ENCODE measurements around the gene CTBP2. TPM values are rescaled to one million over a fixed set of nuclear protein-coding genes. Genes with fewer than 3 reads are reported as not detected.

Gene CTBP2
- total and polyA plus RNA-seq, 2 donors, result 45.3 to 49.8 TPM

DNA sequence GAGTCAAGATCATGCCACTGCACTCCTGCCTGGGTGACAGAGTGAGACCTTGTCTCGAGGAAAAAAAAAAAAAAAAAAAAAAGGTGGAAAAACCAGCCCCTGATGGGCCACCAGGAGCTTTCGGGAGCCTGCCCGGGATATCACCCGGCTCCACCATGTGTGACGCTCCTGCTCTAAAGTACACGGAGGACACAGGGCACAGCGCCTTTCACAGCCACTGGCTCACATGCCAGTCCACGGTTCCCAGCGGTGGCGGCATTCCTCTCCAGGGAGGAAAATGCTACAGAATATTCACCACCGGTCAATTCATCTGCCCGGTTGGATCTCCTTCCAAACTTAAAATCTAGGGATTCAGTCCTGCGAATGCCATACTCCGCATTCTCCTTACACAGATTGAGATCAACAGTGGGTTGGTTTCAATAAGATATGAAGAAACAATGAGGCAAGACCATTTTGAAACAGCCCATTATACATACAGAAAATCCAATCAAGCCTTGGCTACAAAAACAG lies 81.2 kb downstream of the CTBP2 start:
- no peak overlapping the region for H3K4me3 ChIP-seq (ENCODE audit: low read depth, low read length)
- H3K36me3 ChIP-seq (ENCODE audit: insufficient read depth), result no peaks in the 10 kb centered on the region
- no peaks in the 10 kb centered on the region for H3K4me1 ChIP-seq (ENCODE audit: insufficient read depth)
- H3K27ac ChIP-seq (ENCODE audit: low read depth), result no peak overlapping the region
- no peak for DNase-seq (ENCODE audit: extremely low spot score)
- WGBS, result 96% methylated on average over 14 of the region's 14 CpGs

DNA sequence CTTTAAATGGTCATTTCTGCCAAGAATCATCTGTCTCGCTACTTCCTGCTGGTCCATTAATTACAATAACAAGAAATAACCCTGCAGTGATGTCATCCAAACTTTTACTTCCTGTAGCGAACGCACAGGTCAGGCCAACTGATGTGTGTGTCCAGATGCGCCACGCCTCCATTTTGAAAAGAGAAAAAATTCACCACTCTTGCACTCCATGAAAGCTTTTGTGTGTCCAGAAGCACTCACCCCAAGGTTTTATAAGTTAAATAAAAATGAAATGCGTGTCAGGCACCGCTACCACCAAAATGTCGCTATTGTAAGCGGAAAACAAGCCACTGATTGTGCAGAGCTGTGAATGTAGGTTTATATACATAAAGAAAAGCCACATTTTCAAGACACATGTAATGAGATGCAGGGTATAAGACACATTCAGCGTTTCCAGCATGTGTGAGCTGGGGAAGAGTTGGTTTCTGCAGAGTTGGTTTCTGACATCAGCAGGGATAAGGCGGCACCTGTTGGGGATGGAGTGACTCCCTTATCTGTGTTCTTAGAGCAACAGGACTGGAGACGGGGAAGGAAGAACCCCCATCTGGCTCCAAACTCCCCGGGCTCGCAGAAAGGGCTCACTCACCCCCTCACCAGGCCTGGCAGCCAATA lies 83.3 kb downstream of the CTBP2 start:
- no peak for DNase-seq (ENCODE audit: extremely low spot score)
- H3K36me3 ChIP-seq (ENCODE audit: insufficient read depth), result no peaks in the 10 kb centered on the region
- H3K4me1 ChIP-seq (ENCODE audit: insufficient read depth), result no peaks in the 10 kb centered on the region
- H3K27ac ChIP-seq (ENCODE audit: low read depth), result no peak overlapping the region
- no peak overlapping the region for H3K4me3 ChIP-seq (ENCODE audit: low read depth, low read length)
- 73% methylated on average over 14 of the region's 14 CpGs for WGBS

DNA sequence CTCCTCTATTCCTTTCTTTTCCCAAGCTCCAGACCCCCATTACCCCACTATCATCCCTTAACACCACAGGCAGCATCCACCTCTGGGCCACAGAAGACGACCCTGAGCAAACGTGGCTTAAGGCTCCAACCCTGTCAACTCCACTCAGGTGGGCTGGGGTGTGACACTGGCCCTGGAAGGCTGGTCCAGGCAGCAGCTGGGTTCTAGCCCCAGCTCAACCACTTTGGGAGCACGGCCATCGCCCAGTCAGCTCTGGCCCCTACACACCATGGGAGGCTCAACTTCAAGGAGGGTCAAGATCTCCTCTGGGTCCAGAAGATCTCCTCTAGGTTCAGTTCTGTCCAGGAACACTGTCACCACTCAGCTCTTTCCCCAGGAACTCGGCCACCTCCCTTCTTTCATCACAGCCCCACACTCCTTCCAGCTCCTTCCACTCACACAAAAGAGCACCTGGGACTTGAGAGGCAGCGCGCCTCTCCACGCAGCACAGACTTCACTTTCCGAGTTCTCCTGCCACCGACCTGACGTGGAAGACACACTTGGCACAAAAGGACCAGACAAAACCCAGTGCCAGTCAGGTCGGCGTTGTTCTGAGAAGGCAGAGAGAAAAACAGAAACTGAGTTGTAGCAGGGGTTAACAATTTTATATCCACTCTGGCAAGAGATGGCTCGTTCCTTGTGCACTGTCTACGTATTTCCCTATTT lies 84.1 kb downstream of the CTBP2 start:
- H3K4me3 ChIP-seq (ENCODE audit: low read depth, low read length), result no peak overlapping the region
- WGBS, result 80% methylated on average over 15 of the region's 15 CpGs
- no peak for DNase-seq (ENCODE audit: extremely low spot score)
- H3K27ac ChIP-seq (ENCODE audit: low read depth), result no peak overlapping the region
- H3K4me1 ChIP-seq (ENCODE audit: insufficient read depth), result no peaks in the 10 kb centered on the region
- no peaks in the 10 kb centered on the region for H3K36me3 ChIP-seq (ENCODE audit: insufficient read depth)

DNA sequence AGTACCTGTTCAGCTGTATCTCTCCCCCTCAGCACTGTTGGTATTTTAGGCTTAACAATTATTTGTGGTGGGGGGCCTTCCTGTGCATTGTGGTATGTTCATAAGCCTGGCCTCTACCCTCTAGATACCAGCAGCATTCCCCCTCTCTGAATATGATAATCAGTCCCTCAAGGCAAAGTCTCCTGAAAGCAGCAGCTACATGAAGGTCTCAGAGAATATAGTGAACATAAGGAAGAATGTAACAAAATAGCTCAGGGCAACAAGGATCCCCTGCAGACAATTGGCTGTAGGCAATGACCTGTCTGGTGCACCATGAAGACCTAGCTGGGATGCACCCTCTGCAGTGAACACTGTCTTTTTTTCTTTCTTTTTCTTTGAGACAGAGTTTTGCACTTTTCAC lies 86.4 kb downstream of the CTBP2 start:
- Histone ChIP-seq H3K36me3 (ENCODE audit: insufficient read depth) (no peaks in the 10 kb centered on the region), H3K27ac (ENCODE audit: low read depth) (no peak overlapping the region)

DNA sequence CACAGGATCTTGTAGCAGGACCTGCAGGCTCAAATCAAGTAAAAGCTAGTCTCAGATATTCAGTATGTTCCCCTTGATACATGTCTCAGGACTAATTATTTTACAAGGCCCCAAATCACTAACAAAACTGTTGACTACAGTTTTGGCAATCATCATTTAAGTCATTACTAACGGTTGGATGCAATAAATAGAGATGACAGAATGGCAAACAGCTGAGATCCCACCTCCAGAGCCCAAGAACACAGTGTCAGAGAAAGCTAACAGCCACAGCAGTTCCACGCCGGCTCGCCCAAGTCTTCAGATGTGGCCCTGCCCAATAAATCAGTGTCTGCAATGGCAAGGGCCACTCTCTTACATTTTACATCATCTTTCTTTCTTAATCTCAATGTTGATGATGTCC lies 87.6 kb downstream of the CTBP2 start:
- H3K27ac ChIP-seq (ENCODE audit: low read depth), result no peak overlapping the region
- WGBS, result 88% methylated on average over 4 of the region's 4 CpGs
- no peaks in the 10 kb centered on the region for H3K36me3 ChIP-seq (ENCODE audit: insufficient read depth)
- no peak for DNase-seq (ENCODE audit: extremely low spot score)
- no peaks in the 10 kb centered on the region for H3K4me1 ChIP-seq (ENCODE audit: insufficient read depth)
- no peak overlapping the region for H3K4me3 ChIP-seq (ENCODE audit: low read depth, low read length)

More for the DNA sequence above, 86.4 kb downstream of the CTBP2 start:
- no peak for DNase-seq (ENCODE audit: extremely low spot score)
- Histone ChIP-seq H3K4me3 (ENCODE audit: low read depth, low read length) (no peak overlapping the region), H3K4me1 (ENCODE audit: insufficient read depth) (no peaks in the 10 kb centered on the region)

DNA sequence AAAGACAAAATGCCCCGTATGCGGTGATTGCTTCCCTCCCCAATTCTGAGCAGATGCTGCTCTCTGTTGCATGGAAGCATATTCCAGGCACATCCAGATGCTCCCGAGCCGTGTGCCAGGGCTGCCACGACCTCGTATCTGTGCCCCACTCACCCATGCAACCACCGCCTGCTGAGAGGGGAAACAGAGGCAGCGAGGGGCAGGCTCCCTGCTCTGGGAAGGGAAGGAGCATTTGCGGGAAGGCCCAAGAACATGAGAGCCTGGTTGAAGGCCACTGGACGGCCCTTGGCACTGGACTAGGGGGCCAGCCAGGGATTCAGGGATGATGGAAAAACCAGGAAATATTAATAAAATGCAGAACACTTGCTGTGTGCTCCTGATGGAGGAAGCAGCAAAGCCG lies 89.4 kb downstream of the CTBP2 start:
- Histone ChIP-seq H3K36me3 (ENCODE audit: insufficient read depth) (no peaks in the 10 kb centered on the region), H3K4me1 (ENCODE audit: insufficient read depth) (no peaks in the 10 kb centered on the region), H3K27ac (ENCODE audit: low read depth) (no peak overlapping the region), H3K4me3 (ENCODE audit: low read depth, low read length) (no peak overlapping the region)
- no peak for DNase-seq (ENCODE audit: extremely low spot score)
- WGBS, result 95% methylated on average over 11 of the region's 11 CpGs

DNA sequence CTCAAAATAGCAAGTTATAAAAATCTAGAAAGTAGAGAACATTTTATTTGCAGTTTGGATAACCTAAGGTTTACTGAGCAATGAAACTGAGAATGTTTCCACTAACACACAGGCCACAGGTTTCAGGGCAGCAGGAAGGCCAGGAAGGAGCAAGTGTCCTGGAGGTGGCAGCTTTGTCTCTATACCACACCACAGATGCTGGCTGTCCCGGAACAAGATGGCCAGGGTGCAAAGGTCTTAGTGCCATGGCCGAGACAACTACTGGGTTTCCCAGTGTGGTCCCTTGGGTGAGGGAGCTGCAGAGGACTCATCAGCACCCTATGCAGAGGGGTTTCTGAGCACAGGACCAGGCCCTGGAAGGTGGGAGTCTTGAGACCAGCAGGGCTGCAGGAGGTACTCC lies 92.0 kb downstream of the CTBP2 start:
- H3K27ac ChIP-seq (ENCODE audit: low read depth), result no peak overlapping the region
- no peaks in the 10 kb centered on the region for H3K36me3 ChIP-seq (ENCODE audit: insufficient read depth)
- DNase-seq (ENCODE audit: extremely low spot score), result no peak
- H3K4me1 ChIP-seq (ENCODE audit: insufficient read depth), result peaks cover 1% of the 10 kb centered on the region
- no peak overlapping the region for H3K4me3 ChIP-seq (ENCODE audit: low read depth, low read length)
- 73% methylated on average over 2 of the region's 2 CpGs for WGBS

DNA sequence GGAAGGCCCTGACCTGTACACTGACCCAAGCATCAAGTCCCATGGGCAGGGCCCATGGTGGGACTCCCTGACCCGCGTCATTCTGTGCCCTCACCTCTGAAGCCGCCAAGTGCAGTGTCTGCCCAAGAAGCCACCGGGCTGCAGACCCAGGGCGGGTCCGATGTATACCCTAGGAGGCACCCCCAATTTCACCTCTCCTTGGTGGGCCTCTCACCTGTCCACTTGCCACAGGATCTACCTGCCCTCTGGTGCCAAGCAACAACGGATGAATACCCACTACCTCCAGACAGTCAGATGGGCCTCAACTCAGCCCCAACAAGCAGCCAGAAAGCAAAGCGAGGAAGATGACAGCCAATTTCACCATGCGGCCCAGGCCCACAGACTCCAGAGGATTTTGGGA lies 92.6 kb downstream of the CTBP2 start:
- Histone ChIP-seq H3K4me1 (ENCODE audit: insufficient read depth) (peaks cover 1% of the 10 kb centered on the region), H3K27ac (ENCODE audit: low read depth) (no peak overlapping the region), H3K36me3 (ENCODE audit: insufficient read depth) (no peaks in the 10 kb centered on the region), H3K4me3 (ENCODE audit: low read depth, low read length) (no peak overlapping the region)
- WGBS, result 95% methylated on average over 9 of the region's 9 CpGs
- no peak for DNase-seq (ENCODE audit: extremely low spot score)

DNA sequence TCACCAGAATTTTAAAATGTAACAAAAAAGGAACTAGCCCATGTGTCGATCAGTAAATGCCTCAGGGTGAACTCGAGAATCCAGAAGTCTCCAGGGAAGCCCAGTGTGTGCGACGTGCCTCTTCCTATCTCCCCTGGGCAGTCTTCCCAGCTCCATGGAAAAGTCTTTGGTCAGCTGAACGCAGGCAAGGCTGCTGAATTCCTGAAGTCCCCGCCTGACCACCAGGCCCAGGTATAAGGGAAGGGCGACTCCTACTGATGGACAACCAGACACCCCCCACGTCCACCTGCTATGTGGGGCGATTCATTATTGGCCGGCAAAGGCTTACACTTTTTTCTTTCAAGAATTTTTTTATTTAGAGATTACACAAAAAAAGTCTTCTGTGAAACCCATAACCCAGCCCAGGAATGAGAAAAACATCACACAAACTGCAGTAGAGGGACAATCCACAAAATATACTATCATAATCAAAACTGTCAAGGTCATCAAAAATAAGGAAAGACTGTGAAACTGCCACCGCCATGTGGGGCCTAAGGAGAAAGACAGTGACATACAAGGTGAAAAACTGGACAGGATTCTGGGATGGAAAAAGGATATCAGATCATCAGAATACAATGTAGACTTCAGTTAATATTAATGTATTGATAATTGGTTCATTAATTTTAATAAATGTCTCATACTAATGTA lies 93.5 kb downstream of the CTBP2 start:
- H3K4me3 ChIP-seq (ENCODE audit: low read depth, low read length), result no peak overlapping the region
- H3K27ac ChIP-seq (ENCODE audit: low read depth), result no peak overlapping the region
- peaks cover 1% of the 10 kb centered on the region for H3K4me1 ChIP-seq (ENCODE audit: insufficient read depth)
- no peaks in the 10 kb centered on the region for H3K36me3 ChIP-seq (ENCODE audit: insufficient read depth)
- DNase-seq (ENCODE audit: extremely low spot score), result no peak
- 73% methylated on average over 11 of the region's 11 CpGs for WGBS

DNA sequence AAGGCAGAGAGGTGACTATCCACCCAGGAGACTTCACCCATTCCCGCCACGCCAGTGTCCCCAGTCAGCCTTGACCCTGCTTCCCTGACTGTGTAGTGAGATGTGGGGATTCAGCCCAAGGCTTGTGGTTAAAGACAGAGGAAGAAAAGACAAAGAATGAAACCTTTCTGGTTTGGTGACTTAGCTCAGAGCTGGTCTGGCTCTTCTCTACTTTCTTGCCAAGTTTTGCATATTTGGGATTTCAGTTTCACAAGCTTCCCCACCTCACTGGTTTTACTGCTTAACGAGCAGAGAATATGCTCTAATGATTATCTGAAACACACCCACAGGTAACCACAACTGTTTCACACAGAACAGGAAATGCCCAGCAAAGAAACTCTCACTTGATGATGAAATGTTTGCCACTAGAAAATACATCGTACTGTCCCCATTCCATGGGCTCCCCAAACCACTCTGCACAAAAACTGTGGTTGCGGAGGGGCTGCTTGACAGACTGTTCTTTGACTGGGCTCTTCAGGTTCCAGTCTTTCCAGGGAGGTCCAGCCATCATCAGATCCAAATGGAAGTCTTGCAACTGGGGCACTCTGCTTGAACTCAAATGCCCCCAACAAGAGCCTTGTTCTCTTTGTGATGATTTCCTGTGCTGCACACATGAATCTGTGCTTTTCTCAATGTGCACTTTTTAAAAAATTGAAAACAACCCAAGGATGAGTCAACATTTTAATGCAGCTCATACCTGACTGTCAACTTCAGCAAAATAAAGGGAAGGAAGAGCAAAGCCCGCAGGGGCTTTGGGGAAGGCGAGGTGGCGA lies 95.5 kb downstream of the CTBP2 start:
- Histone ChIP-seq H3K4me1 (ENCODE audit: insufficient read depth) (peaks cover 1% of the 10 kb centered on the region), H3K36me3 (ENCODE audit: insufficient read depth) (no peaks in the 10 kb centered on the region), H3K4me3 (ENCODE audit: low read depth, low read length) (no peak overlapping the region), H3K27ac (ENCODE audit: low read depth) (no peak overlapping the region)
- 62% methylated on average over 8 of the region's 8 CpGs for WGBS
- peak; percentile 65 for DNase-seq (ENCODE audit: extremely low spot score)

DNA sequence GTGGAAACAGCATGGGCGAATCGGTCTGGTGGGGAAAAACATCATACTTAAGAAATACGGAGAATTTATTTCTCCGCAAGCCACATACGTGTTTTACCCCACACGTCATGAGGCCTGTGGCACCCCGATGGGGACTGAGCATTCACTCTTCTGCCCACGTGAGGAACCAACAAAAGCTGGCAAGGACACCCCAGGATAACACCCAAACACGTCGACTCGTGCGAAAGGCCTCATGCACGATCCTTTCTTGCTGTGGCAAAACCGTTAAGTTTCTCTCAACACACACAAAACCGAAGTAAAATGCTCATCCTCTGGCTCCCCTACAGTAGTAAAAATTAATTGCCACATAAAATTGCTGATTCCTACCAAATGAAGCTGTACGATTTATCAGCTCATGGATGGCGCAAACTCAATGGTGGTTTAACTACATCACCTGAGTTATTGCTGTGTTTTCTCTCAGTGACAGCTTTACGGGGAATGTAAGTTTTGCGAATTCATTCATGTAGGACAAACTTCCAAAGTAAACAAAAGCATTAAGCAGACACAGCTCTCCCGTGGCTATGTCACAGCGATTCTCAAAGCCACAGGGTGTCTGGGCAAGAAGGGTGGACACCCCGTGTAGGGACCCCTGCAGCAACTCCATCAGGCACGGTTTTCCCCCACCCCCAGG lies 97.0 kb downstream of the CTBP2 start:
- no peak overlapping the region for H3K4me3 ChIP-seq (ENCODE audit: low read depth, low read length)
- peaks cover 1% of the 10 kb centered on the region for H3K4me1 ChIP-seq (ENCODE audit: insufficient read depth)
- H3K27ac ChIP-seq (ENCODE audit: low read depth), result no peak overlapping the region
- WGBS, result 69% methylated on average over 23 of the region's 23 CpGs
- no peak for DNase-seq (ENCODE audit: extremely low spot score)
- H3K36me3 ChIP-seq (ENCODE audit: insufficient read depth), result no peaks in the 10 kb centered on the region

DNA sequence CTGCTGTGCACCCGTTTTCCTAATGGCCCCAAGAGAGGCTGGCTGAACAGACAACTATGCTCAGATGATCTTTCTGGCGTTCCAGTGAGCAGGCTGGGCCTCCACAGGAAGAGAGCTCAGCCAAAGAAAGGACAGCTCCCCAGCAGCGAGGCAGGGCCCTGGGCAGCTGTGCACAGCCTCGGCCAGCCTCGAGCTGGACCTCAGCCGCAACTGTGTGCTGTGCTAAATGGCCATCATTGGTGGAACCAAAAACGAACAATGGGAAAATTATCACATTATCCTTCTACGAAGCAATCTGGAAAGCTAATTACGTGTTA lies 97.5 kb downstream of the CTBP2 start:
- WGBS, result 60% methylated on average over 9 of the region's 9 CpGs
- DNase-seq (ENCODE audit: extremely low spot score), result no peak
- Histone ChIP-seq H3K36me3 (ENCODE audit: insufficient read depth) (no peaks in the 10 kb centered on the region), H3K4me3 (ENCODE audit: low read depth, low read length) (no peak overlapping the region), H3K27ac (ENCODE audit: low read depth) (no peak overlapping the region), H3K4me1 (ENCODE audit: insufficient read depth) (peaks cover 1% of the 10 kb centered on the region)

DNA sequence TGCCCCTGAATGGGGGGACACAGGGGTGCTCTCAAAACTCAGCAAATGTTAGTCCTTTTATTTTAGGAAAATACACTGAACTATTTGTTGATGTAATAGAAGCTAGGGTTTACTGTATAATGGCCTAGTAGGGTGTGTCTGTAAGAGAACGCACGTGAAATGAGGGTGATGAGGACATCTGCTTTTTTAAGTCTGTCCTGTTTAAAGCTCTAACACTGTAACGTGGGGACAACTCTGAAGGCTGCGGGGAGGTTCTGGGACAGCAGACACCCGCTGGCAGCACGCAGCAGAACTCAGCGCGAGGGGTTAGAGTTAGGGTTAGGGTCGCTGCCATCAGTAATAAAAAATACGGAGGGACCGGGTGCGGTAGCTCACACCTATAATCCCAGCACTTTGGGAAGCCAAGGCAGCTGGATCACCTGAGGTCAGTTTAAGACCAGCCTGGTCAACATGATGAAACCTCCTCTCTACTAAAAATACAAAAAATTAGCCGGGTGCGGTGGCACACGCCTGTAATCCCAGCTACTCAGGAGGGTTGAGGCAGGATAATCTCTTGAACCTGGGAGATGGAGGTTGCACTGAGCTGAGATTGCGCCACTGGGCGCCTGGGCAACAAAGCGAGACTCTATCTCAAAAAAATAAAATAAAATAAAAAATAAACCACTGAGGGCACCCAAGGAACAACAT lies 98.0 kb downstream of the CTBP2 start:
- DNase-seq (ENCODE audit: extremely low spot score), result no peak
- 89% methylated on average over 18 of the region's 18 CpGs for WGBS
- Histone ChIP-seq H3K36me3 (ENCODE audit: insufficient read depth) (no peaks in the 10 kb centered on the region), H3K4me3 (ENCODE audit: low read depth, low read length) (no peak overlapping the region), H3K27ac (ENCODE audit: low read depth) (no peak overlapping the region), H3K4me1 (ENCODE audit: insufficient read depth) (peaks cover 1% of the 10 kb centered on the region)

All from urinary bladder (tissue), 4 donors.